SK-N-SH (cell line): ENCODE data around the gene TSHR.

ENCODE experiments used
- CTCF ChIP-seq: fragments of 200-600 bp; sonication (generic); IDR thresholded peaks from 2 replicates; pipeline ENCODE4 v1.6.1; 2017; ENCODE audit warnings: antibody characterized with exemption, mild to moderate bottlenecking, moderate library complexity
- MXI1 ChIP-seq: IDR thresholded peaks from 2 replicates; pipeline ENCODE4 v1.6.1; 2012; ENCODE audit warnings: mild to moderate bottlenecking, low read depth, low read length, improper control_type of control experiment
- NFIC ChIP-seq: IDR thresholded peaks from 2 replicates; pipeline ENCODE4 v1.4.0; 2012; ENCODE audit warnings: borderline replicate concordance
- POLR2AphosphoS5 ChIP-seq: IDR thresholded peaks from 2 replicates; pipeline ENCODE4 v1.6.1; 2012; ENCODE audit warnings: low read depth, low read length
- REST ChIP-seq: IDR thresholded peaks from 2 replicates; pipeline ENCODE4 v1.6.1; 2012; ENCODE audit warnings: mild to moderate bottlenecking, low read depth, low read length, moderate library complexity
- TCF12 ChIP-seq: IDR thresholded peaks from 2 replicates; pipeline ENCODE4 v1.4.0; 2012
- ZBTB33 ChIP-seq: IDR thresholded peaks from 2 replicates; pipeline ENCODE4 v1.4.0; 2012; ENCODE audit warnings: low read depth, borderline replicate concordance

GRCh38 chr14:80946187-80946586 is 9.2 kb upstream of the TSHR start:
- no peak for TF ChIP-seq TCF12
- no peak for TF ChIP-seq CTCF
- TF ChIP-seq REST: no peak
- TF ChIP-seq POLR2AphosphoS5: no peak
- TF ChIP-seq NFIC: no peak
- no peak for TF ChIP-seq ZBTB33
- TF ChIP-seq MXI1: no peak
